Fibroblast of gingiva (primary cell): ENCODE results near the gene STK26.
"Not testable (repeated sequence)": the region's sequence is repeated elsewhere in the genome, so short reads cannot be mapped to it uniquely, and the experiment has no call there.

Source experiments
- DNase-seq: peaks from one replicate; pipeline ENCODE4 v3.0.0-alpha.2; 2011; ENCODE audit warnings: low read depth

Gene STK26

DNA sequence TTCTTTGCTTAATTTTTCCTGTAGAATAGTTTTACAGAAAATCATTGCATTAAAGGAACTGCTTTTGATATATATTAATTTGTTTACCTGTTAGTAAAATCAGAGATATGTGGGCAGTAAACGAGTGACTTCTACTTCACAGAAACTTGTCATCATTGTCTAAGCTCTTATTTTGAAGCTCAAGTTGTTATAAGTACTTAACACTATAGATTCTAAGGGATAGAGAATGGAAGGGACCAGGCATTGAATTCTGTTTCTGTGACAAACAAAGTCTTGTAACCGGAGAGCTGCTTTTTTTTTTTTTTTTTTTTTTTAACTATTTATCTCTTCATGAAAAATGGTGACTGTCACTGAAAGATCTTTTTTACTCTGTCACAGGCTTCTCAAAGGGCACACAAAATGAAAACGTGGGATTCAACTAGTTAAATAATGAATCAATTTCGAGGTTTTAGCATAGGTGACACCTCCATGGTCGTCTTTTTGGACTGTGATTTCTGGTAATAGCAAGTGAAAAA is 14.4 kb downstream of the STK26 start:
- DNase-seq, result no peak

DNA sequence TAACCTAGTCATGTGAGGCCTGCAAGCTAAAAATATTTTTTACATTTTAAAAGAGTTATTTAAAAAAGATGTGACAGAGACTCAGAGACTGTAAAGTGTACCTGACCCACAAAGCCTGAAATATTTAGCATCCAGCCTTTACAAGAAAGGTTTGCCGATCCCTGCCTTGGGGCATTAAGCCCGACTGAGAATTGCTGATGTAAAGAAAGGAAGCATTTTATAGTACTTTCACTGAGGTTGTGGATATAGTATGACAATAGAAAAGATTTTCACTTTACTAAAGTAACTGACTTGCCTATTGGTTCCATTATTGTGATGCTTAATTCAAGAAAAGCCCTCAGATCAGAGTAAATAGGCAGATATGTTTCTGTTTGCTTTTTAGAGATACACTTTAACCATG is 17.0 kb downstream of the STK26 start:
- DNase-seq, result no peak

DNA sequence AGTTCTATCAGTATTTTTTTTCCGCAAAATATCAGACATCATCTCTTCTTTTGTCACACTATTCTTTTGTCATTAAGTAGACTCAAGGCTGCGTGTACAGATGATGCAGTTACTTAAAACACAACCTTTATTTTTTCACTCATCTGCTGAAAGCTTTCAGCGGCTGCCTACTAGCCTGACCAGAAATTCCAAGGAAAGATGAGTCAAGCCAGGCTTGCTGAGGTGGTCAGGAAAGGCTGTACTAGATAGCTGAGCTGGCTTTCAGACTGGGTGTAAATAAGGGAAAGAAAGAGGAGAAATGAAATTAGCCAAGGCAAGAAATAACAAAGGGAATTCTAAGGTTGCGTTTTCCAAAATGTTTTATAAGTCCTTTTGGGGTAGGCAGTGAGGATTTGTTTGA is 17.9 kb downstream of the STK26 start:
- no peak for DNase-seq

DNA sequence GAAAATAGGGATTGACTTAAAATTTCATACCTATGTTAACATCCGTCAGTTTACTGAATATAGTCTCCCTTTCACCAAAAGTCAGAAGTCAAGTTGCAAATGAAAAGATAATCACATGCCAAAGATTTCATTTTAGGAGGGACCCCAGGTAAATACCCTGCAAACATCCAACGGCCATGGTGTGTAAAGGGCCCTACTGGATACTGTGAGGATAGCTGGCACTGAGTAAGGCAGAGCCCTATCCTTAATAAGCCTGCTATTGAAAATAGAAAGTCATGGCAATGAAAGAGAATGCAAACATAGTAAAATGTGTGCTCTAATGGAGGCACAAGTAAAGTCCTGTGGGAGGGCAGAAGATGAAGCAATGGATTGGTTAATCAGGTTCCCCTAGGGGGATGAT is 20.9 kb downstream of the STK26 start:
- DNase-seq, result no peak

DNA sequence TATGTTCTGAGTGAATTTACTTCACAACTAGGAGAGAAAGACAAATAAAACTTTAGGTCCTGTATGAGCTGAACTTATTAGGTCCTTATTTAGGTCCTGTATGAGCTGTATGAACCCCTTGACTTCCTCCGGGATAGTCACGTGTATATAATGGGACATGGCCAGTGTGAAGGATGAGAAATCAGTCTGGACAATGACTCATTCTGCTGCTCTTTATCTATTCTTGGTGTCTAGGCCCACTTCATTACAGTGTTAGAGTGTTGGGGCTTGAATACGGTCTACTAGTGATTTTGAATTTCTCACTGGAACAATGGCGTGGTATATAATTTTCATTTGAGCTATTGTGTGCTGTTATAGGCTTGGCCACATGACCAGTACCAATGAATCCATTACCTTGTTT is 21.9 kb downstream of the STK26 start:
- no peak for DNase-seq

DNA sequence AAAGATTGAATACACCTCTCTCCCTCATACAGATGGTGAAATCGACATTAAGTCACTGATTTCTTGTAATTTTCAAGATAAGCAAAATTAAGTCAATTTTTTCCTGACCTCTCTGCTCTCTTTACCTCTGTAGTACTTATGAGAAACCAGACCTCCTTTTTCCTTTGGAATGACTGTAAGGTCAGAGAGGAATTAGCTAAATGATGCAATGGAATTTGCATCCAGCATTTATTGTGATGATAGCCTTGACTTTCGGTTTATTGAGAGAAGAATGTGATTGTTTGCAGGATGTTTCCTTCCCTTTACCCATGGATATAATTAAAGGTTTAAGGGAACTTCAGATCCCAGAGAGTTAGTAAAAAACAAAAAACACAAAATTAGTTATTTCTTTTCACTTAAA is 22.4 kb downstream of the STK26 start:
- DNase-seq, result no peak

DNA sequence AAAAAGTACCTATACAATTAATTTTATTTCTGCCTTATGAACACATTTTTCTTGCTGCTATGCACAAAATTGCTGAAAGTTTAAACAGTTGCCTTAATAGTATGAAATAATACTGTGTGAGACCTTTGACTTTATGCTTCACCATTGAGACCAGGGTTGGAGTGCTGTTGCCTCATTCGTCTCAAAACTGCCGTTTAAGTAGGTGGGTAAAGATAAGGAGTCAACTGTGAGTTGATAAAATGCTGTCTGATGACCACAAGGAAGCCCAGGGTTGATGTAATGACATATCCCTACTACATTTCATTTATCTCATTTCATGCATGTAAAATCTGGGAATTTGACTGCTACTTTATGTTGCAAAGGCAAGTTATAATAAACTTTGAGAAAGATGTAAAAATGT is 23.4 kb downstream of the STK26 start:
- DNase-seq, result no peak

DNA sequence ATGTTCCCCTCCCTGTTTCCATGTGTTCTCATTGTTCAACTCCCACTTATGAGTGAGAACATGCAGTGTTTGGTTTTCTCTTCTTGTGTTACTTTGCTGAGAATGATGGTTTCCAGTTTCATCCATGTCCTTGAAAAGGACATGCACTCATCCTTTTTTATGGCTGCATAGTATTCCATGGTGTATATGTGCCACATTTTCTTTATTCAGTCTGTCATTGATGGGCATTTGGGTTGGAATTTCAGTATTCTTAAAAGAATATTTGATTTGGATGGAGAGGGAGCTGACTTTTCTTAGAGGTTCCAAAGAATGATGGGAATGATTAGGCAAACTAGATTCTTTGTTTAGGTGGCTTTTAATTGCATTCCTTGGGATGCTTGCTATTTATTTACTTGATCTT is 28.7 kb downstream of the STK26 start:
- not testable (repeated sequence) for DNase-seq

DNA sequence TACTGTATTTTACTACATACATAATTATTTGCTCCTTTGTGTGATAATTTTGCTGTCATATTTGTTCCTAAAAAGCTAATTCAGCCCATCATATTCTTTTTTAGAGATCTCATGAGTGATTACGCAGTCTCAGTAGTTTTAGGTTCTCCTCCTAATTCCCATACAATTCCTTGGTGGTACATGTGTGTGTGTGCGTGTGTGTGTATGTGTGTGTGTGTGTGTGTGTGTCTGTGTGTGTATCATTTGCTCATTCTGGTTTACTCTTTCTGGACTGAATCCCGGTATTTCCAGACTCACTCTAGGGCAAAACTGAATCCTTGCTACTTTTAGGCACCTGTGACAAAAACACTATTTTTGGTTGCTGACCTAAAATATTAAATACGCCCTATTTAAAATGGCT is 34.9 kb downstream of the STK26 start:
- no peak for DNase-seq

DNA sequence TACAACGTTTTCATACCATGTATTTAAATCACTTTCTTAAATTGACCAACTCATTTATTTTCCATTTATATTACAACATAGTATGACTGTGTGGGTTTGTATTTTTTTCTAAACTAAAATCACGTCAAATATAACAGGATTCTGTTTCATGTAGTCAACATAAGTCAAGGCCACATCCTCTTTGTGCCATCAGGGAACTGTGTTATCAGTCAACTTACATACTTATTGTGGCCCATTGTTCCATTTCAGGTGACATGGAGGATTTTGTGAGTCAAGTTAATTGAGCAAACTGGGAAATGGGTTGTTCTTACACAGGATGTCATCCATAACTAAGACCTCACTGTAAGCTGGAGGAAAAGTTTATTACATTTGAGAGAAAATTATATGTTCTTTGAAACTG is 35.9 kb downstream of the STK26 start:
- no peak for DNase-seq

DNA sequence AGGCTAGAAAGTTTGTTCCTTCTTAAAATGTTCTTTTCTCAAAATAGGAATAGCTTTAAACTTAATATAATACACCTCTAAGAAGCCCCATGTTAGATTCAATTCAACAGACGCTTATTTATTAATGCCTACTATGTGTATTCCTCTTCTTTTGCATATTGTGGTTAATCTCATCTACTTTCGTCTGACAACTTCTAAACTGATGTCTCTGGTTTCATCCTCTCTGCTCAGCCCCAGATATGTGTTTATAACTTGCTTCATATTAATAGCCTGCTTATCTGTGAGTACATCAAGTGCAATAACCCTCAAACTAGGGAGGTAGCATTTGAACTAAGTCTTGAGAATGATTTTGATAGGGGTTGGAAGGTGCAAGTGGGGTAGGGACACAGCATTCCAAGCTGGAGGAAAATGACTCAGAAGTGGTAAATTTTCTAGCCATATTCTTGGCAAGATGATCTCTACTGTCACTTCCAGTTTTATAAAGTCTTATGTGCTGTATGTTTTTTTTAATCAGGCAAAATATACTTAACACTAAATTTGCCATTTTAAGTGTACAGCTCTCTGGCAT is 37.0 kb downstream of the STK26 start:
- DNase-seq, result no peak

DNA sequence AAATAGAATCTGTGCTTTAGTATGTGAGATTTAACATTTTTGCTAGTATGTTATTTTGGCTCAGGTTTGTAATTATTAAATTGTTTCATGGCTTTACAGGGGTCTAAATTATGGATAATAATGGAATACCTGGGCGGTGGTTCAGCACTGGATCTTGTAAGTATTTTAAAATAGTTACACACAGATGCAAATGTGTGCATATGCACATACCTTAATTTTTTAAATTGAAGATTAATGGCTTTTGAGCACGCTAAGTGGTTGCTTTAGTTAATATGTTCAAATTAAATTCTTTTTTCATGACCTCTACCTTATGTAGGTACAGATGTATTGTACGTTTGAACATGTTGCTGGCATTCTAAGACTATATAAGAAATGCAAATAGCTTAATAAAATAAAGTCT is 40.2 kb downstream of the STK26 start:
- DNase-seq, result no peak

DNA sequence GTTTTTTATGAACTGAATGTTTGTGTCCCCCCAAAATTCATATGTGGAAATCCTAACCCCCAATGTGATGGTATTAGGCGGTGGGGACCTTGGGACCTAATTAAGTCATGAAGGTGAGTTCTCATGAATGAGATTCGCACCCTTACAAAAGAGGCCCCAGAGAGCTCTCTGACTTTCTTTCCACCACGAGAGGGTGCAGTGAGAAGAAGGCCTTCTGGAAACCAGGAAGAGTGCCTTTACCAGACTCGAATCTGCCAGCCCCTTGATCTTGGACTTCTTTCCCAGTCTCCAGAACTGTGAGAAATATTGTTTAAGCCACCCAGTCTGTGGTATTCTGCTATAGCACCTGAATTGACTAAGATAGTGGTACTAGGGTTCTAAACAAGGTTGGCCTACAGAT is 40.8 kb downstream of the STK26 start:
- DNase-seq, result no peak

DNA sequence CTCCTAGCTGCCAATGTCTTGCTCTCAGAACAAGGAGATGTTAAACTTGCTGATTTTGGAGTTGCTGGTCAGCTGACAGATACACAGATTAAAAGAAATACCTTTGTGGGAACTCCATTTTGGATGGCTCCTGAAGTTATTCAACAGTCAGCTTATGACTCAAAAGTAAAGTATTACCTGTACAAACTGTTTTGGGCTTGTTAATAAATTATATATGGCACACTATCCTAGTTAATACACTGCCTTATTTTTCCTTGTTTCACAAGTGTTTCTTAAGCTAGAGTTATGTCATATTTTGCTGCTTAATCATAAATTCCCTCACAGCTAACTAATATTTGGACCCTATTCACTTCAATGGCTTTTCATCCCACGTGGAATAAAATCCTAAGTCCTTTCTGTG is 45.3 kb downstream of the STK26 start:
- DNase-seq, result no peak

DNA sequence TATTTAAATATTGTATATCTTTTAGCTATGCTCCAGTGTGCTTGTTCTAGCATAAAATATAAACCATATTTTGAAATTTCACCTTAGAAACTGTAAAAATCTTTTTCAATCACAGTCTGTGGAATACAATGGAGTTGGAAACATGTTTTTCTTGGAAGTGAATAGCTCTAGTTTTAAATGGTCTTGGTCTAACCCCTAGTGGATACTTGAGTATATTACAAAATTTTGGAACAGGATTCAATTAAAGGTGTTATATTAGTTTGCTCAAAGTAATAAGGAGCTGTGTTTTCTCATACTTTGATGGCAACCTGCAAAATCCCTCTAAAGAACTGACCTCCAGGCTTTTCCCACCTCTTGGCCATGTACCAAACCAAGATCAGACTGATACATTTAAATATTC is 48.2 kb downstream of the STK26 start:
- DNase-seq, result peak; percentile 0

DNA sequence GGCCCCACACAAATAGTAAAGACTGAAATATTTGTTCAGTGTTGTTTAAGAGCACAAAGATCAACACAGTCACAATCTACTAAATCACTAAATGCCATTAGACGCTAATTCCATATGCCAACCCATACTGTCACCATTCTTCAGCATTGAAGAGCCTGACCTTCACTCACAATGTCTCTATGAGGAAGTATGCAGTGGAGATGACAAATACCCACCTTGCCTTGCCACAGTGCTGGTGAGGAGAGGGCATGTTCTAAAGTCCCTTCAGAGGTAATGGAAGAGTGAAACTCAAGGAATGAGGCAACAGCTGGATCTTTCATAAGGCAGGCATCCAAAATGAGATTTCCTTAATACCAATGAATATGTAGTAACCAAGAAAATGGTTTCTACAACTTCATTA is 54.3 kb downstream of the STK26 start:
- DNase-seq, result no peak

DNA sequence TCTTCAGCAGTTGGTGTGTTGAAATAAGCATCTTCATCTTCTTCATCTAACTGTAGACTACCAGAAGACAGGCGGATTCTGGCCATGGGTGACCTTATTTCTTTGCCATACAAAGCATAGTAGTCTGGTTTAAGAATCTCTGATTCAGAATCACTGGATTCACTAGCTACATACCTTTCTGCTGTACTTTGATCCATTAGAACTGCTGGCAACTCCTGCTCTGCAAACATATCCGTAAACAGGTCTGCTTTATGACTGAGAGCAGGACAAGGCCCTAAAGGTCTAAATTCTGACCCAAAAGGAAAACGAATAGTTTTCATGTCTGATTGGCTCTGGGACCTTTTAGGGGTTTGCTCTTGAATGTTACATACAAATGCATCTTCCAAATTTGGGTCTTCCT is 54.8 kb downstream of the STK26 start:
- no peak for DNase-seq

DNA sequence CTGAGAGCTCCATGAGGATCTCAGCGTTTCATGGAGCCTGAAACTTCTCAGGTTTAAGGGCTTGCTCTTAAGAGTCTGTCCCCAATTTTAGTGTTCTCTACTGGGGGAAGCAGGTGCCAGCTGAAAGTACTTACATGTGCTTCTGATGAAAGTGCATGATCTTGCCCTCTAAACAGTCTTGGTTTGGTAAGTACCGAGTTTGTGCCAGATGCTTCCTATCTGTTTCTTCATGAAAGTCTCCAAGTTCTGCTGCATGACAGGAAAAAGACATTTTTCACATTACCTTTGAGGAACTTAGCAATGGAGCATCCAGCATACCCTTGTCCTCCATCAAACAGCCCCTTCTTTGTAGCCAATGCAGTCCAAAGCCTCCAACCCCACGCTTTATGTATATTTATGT is 62.7 kb downstream of the STK26 start:
- no peak for DNase-seq

DNA sequence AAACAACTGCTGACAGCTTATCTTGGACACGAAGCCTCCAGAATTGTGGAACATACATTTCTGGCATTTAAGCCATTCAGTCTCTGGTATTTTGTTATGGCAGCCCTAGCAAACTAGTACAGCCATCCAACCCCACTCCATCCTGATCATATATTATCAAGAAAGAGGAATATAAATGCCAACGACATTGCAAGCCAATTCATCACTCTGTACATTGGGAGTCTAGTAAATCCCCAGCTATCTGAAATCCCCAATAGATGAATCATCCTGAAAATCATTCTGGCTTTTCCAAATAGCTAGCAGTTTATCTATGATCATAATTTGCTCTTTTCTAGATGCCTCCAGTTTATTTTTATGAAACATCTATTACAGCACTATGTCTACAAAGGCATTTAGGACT is 63.6 kb downstream of the STK26 start:
- DNase-seq, result no peak

DNA sequence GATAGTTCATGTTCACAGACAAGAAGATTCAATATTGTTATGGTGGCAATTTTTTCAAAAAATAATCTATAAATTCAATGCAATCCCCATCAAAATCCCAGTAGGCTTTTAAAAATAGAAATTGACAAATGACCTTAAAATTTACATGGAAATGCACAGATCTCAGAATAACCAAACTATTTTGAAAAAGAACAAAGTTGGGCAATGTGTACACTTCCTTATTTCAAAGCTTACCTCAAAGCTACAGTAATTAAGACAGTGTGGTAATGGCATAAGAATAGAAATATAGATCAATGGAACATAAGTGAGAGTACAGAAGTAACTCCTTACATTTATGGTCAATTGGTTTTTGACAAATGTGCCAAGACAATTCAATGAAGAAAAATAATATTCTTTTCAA is 65.8 kb downstream of the STK26 start:
- no peak for DNase-seq

DNA sequence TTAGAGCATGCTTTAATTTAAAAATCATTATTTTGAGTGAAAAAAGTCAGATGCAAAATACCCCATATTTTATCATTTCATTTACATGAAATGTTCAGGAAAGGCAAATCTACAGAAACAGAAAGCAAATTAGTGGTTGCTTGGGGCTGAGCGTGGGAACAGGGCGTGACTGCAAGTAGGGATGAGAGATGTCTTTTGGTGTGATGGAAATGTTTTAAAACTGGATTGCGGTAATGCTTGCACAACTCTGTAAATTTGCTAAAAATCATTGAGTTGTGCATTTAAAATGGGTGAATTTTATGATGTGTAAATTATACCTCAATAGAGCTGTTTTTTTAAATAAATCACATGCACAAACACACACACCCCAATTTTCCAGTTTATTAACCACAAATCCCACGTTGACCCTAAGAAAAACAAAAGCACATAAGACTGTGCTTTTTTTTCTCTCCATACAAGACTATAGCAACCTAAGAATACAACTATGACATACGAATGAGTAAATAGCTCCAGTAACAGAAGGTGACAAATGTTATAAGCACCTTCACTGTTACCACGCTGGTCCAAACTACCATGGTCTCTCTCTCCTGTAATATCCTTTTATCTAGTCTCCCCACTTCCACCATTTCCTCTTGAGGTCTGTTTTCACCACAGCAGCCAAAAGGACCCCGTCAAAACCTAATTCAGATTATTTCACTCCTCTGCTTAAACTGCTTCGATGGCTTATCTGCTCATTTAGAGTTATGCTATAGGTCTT is 67.5 kb downstream of the STK26 start:
- DNase-seq, result no peak

DNA sequence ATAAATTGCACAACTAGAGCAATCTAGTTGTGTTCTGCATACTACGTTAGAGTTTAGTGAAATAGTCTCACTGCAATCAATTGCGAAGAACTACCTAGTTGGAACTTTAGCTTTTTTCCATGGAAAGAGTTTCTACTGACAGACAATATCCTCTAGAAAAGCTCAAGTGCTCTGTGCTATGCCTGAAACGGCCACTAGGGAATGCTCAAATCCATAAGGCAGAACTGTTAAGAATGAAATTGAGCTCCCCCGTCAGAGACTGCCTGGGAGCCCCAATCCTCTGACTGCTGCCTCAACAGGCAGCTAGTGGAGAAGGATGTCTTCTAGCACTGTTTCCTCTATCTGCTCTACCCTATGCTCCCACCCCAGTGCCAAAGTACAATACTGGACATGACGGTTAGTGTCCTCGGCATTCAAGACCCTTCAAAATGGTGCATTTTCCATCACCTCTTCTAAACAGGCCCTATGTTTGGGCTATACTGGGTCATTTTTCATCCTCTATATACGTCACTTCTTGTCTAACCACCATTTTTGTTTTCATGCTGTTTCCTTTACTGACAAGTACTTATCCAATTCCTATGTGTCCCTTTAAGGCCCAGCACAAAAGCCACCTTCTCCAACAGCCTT is 69.5 kb downstream of the STK26 start:
- peak; percentile 57 for DNase-seq

DNA sequence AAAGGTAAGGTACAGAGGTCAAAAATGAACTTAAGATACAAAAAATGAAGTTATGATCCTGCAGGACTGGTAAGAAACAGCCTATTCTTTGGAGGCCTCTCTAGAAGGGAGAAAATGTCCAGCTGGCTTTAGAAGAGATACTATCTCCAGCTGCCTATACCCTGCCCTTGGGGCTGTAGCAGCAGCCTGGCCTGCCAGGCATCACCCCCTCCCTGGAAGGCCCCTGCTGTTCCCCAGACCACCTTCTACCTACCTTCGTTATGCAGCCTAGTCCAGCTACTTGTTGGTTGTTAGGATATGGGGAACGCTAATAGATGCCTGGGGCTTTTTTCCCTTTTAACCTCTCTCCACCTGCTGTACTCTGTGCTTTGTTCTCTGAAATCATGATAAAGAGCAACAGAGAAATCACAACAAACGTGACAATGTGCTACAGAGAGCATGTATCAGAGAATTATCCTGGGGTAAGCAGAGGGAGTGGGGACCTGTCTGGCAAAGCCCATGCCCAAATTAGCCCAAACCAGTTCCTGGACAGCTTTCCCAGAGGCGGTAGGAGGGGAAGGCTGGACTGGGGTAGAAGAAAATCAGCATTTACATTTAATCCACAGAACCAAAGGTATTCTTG is 70.2 kb downstream of the STK26 start:
- DNase-seq, result no peak
